H9 (cell line): Measurements from ENCODE around the gene TMEM135. TPM values are rescaled to one million over a fixed set of nuclear protein-coding genes. Genes with fewer than 3 reads are reported as not detected.

ENCODE experiments used
- DNase-seq: peaks from one replicate; pipeline ENCODE4 v3.0.0-alpha.2; 2017
- H2AFZ ChIP-seq: one replicate; pipeline ENCODE4 v1.6.1; 2013; ENCODE audit warnings: mild to moderate bottlenecking, low read length, control low read depth, moderate library complexity
- H2AK5ac ChIP-seq: 2 replicates; pipeline ENCODE4 v1.6.1; 2013; ENCODE audit warnings: low read length, control low read depth, mixed read lengths; ENCODE audit not compliant: insufficient read length
- H2BK120ac ChIP-seq: one replicate; pipeline ENCODE4 v1.6.1; 2013; ENCODE audit warnings: low read depth, mild to moderate bottlenecking, low read length, control low read depth, inconsistent platforms; ENCODE audit not compliant: poor library complexity, severe bottlenecking
- H2BK12ac ChIP-seq: 2 replicates; pipeline ENCODE4 v1.6.1; 2013; ENCODE audit warnings: low read length, control low read depth, mixed read lengths, low read depth; ENCODE audit not compliant: insufficient read length
- H2BK15ac ChIP-seq: 2 replicates; pipeline ENCODE4 v1.6.1; 2013; ENCODE audit warnings: low read depth, low read length, control low read depth
- H2BK20ac ChIP-seq: one replicate; pipeline ENCODE4 v1.6.1; 2013; ENCODE audit warnings: low read depth, mild to moderate bottlenecking, low read length, control low read depth, inconsistent platforms; ENCODE audit not compliant: poor library complexity, severe bottlenecking
- H2BK5ac ChIP-seq: 2 replicates; pipeline ENCODE4 v1.6.1; 2013; ENCODE audit warnings: low read length, control low read depth, mixed read lengths; ENCODE audit not compliant: insufficient read length
- H3K14ac ChIP-seq: 2 replicates; pipeline ENCODE4 v1.6.1; 2013; ENCODE audit warnings: low read length, control low read depth; ENCODE audit not compliant: insufficient read depth
- H3K18ac ChIP-seq: 2 replicates; pipeline ENCODE4 v1.6.1; 2013; ENCODE audit warnings: low read depth, mild to moderate bottlenecking, mixed read lengths, low read length, control low read depth; ENCODE audit not compliant: insufficient read length
- H3K23ac ChIP-seq: 2 replicates; pipeline ENCODE4 v1.6.1; 2013; ENCODE audit warnings: low read length, control low read depth, mixed read lengths, low read depth; ENCODE audit not compliant: insufficient read length
- H3K23me2 ChIP-seq: 2 replicates; pipeline ENCODE4 v1.6.1; 2013; ENCODE audit warnings: low read depth, mild to moderate bottlenecking, mixed read lengths, low read length, control low read depth; ENCODE audit not compliant: insufficient read length, poor library complexity, severe bottlenecking
- H3K27ac ChIP-seq: 2 replicates; pipeline ENCODE4 v1.5.1; 2013; ENCODE audit warnings: low read length, control low read depth, mixed read lengths, low read depth; ENCODE audit not compliant: insufficient read length
- H3K27me3 ChIP-seq: 2 replicates; pipeline ENCODE4 v1.6.1; 2013; ENCODE audit warnings: low read length, control low read depth, inconsistent platforms; ENCODE audit not compliant: insufficient read depth
- H3K4ac ChIP-seq: 2 replicates; pipeline ENCODE4 v1.6.1; 2013; ENCODE audit warnings: low read depth, mild to moderate bottlenecking, control low read depth, inconsistent platforms, low read length, moderate library complexity
- H3K4me1 ChIP-seq: 2 replicates; pipeline ENCODE4 v1.6.1; 2013; ENCODE audit warnings: low read length, control low read depth, inconsistent platforms; ENCODE audit not compliant: insufficient read depth
- H3K4me2 ChIP-seq: 2 replicates; pipeline ENCODE4 v1.6.1; 2013; ENCODE audit warnings: low read length, control low read depth, mixed read lengths; ENCODE audit not compliant: insufficient read length, insufficient read depth
- H3K56ac ChIP-seq: 2 replicates; pipeline ENCODE4 v1.6.1; 2013; ENCODE audit warnings: low read depth, mild to moderate bottlenecking, mixed read lengths, low read length, control low read depth; ENCODE audit not compliant: insufficient read length
- H3K79me1 ChIP-seq: 2 replicates; pipeline ENCODE4 v1.6.1; 2013; ENCODE audit warnings: low read depth, mild to moderate bottlenecking, moderate library complexity, low read length, control low read depth, inconsistent platforms; ENCODE audit not compliant: insufficient read depth, poor library complexity, severe bottlenecking
- H3K79me2 ChIP-seq: 2 replicates; pipeline ENCODE4 v1.6.1; 2013; ENCODE audit warnings: low read length, control low read depth, inconsistent platforms; ENCODE audit not compliant: insufficient read depth
- H3K9ac ChIP-seq: 2 replicates; pipeline ENCODE4 v1.6.1; 2013; ENCODE audit warnings: low read length, control low read depth, mixed read lengths; ENCODE audit not compliant: insufficient read length; ENCODE audit errors: extremely low read depth
- H3K9me3 ChIP-seq: one replicate; pipeline ENCODE4 v1.6.1; 2013; ENCODE audit warnings: low read depth, low read length, inconsistent platforms; ENCODE audit not compliant: control insufficient read depth
- H3T11ph ChIP-seq: one replicate; pipeline ENCODE4 v1.6.1; 2013; ENCODE audit warnings: mild to moderate bottlenecking, low read length, control low read depth, inconsistent platforms
- H4K20me1 ChIP-seq: one replicate; pipeline ENCODE4 v1.6.1; 2013; ENCODE audit not compliant: control insufficient read depth, insufficient read length, insufficient read depth
- H4K5ac ChIP-seq: 2 replicates; pipeline ENCODE4 v1.6.1; 2013; ENCODE audit warnings: low read depth, mild to moderate bottlenecking, mixed read lengths, low read length, control low read depth; ENCODE audit not compliant: insufficient read length
- H4K8ac ChIP-seq: replicated peaks from 2 replicates; pipeline ENCODE4 v1.6.1; 2013; ENCODE audit warnings: low read length, control low read depth, mixed read lengths, low read depth; ENCODE audit not compliant: insufficient read length
- H4K91ac ChIP-seq: 2 replicates; pipeline ENCODE4 v1.6.1; 2013; ENCODE audit warnings: low read depth, mild to moderate bottlenecking, moderate library complexity, mixed read lengths, low read length, control low read depth; ENCODE audit not compliant: insufficient read length
- H3K27ac Mint-ChIP-seq, 3 experiments: 2 replicates in 2 of 3; 3 replicates in 1 of 3; pipeline ENCODE4 v1.8.0; 2020 to 2021; ENCODE audit warnings: mixed read lengths in 3 of 3, mild to moderate bottlenecking in 1 of 3, moderate library complexity in 1 of 3
- H3K27me3 Mint-ChIP-seq: 2 replicates; pipeline ENCODE4 v1.8.0; 2021; ENCODE audit warnings: low read depth, mild to moderate bottlenecking, moderate library complexity, mixed read lengths
- H3K36me3 Mint-ChIP-seq, 3 experiments: 2 replicates in 2 of 3; 3 replicates in 1 of 3; pipeline ENCODE4 v1.8.0; 2020 to 2021; ENCODE audit warnings: low read depth in 3 of 3, mixed read lengths in 3 of 3; ENCODE audit not compliant: insufficient read depth in 1 of 3
- H3K4me1 Mint-ChIP-seq, 2 experiments: 2 replicates each; pipeline ENCODE4 v1.8.0; 2020; ENCODE audit warnings: mixed read lengths in 2 of 2
- H3K4me3 Mint-ChIP-seq, 2 experiments: 2 replicates in 1 of 2; 3 replicates in 1 of 2; pipeline ENCODE4 v1.8.0; 2020 to 2021; ENCODE audit warnings: mild to moderate bottlenecking in 2 of 2, mixed read lengths in 2 of 2, moderate library complexity in 1 of 2
- H3K9me3 Mint-ChIP-seq, 2 experiments: 2 replicates in 1 of 2; 3 replicates in 1 of 2; pipeline ENCODE4 v1.8.0; 2020; ENCODE audit warnings: mild to moderate bottlenecking in 2 of 2, mixed read lengths in 2 of 2, moderate library complexity in 1 of 2
- CTCF ChIP-seq: fragments of 200-600 bp; sonication (generic); conservative IDR thresholded peaks from 3 replicates; pipeline ENCODE4 v1.8.0; 2021; ENCODE audit warnings: antibody characterized with exemption, mild to moderate bottlenecking
- WGBS: extraction: QIAGEN DNeasy Blood & Tissue Kit; methylation state at CpG from one replicate; pipeline ENCODE4 v1.1.7; 2013; ENCODE audit warnings: missing lambda C conversion rate, low lambda C conversion rate, mixed read lengths; ENCODE audit not compliant: insufficient read length; ENCODE audit errors: extremely low coverage; 5-methylcytosine and 5-hydroxymethylcytosine counted together
- total RNA-seq: library from RNA; stranded (reverse); gene quantifications from 2 replicates; pipeline ENCODE4 v1.2.1, GENCODE V29; 2021

The TMEM135 gene
- total RNA-seq, 1 experiment from 2014 or later, result 25.2 TPM

- H3T11ph ChIP-seq, result no peak overlapping the region
- H3K14ac ChIP-seq, result no peak overlapping the region
- H2BK20ac ChIP-seq, result no peak overlapping the region
- no peak overlapping the region for H2BK12ac ChIP-seq
- H3K23ac ChIP-seq, result no peak overlapping the region
- Mint-ChIP-seq H3K27me3 (no peaks in the 10 kb centered on the region; the same call in 1 of the 2 replicates), H3K36me3 (peaks cover 3 to 15% (median 7%) of the 10 kb centered on the region in 3 experiments; a peak in 5 of 7 replicates), H3K4me1 (peaks cover 9 to 13% of the 10 kb centered on the region in 2 experiments; a peak in 3 of 4 replicates), H3K27ac (no peak overlapping the region; a peak in 1 of 7 replicates), H3K4me3 (no peak overlapping the region), H3K9me3 (peaks cover 4 to 11% of the 10 kb centered on the region in 2 experiments; a peak in 4 of 5 replicates)
- H4K5ac ChIP-seq, result no peak overlapping the region
- no peaks in the 10 kb centered on the region for H3K79me1 ChIP-seq
- WGBS, result no CpG with 5 or more reads among the region's 1 CpG
- H3K27me3 ChIP-seq, result no peaks in the 10 kb centered on the region; the same call in 1 of the 2 replicates
- peaks cover 7% of the 10 kb centered on the region for H3K9me3 ChIP-seq
- no peak overlapping the region for H2BK15ac ChIP-seq
- no peak overlapping the region for H2BK5ac ChIP-seq
- no peak overlapping the region for H3K4ac ChIP-seq
- no peaks in the 10 kb centered on the region for H3K23me2 ChIP-seq
- no peaks in the 10 kb centered on the region for H3K79me2 ChIP-seq
- H3K27ac ChIP-seq, result no peak overlapping the region
- no peak overlapping the region for H3K56ac ChIP-seq
- H3K9ac ChIP-seq, result no peak overlapping the region
- H2BK120ac ChIP-seq, result no peak overlapping the region
- H3K18ac ChIP-seq, result no peak overlapping the region
- no peak overlapping the region for H4K8ac ChIP-seq
- no peak overlapping the region for H4K91ac ChIP-seq
- no peaks in the 10 kb centered on the region for H4K20me1 ChIP-seq
- no peaks in the 10 kb centered on the region; the same call in 1 of the 2 replicates for H3K4me1 ChIP-seq
- H2AFZ ChIP-seq, result no peak overlapping the region
- H2AK5ac ChIP-seq, result no peak overlapping the region
- TF ChIP-seq CTCF, result no peak
- H3K4me2 ChIP-seq, result no peak overlapping the region
- DNase-seq, result no peak
These were observed 17.4 kb upstream of the TMEM135 start for GRCh38 chr11:87020336-87020735.
